NCI-H69 (cell line): ENCODE data around the gene ZNF28.
"Not testable (repeated sequence)": the region's sequence is repeated elsewhere in the genome, so short reads cannot be mapped to it uniquely, and the experiment has no call there.

ENCODE experiments used
- DNase-seq: peaks from one replicate; lab custom pipeline; 2025; lab: John Stamatoyannopoulos, UW

ZNF28 gene

DNA sequence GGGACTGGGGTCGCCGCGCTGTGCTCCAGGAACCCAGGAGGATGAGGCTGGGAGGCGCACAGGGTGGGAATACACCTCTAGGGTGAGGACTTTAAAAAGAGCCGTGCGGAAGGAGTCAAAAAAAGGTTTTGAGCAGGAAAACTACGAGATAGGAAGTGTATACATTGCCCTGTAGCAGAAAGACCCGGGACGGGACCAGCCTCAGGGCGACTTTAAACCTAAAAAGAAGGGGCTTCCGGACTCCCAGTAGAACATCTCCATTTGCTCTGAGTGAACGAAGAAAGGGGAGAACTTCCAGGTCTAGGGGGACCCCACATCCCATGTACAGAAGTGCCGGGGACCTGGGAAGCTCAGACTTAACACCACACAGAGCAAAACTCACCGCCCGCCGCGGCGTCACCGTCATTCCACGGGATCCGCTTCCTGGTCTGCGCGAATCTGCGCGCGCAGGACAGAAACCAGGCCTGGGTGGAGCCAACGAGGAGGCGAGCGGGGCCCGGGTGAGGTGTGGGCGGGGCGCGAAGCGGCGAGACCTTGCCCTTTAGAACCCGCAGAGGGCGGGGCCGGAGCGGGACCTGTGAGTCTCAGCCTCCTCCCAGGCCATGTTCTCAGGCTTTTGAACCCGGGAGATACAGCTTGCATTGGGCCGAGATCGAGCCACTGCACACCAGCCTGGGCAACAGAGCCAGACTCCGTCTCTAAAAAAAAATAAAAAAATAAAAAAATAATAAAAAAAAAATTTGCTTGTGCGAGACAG lies at the start of gene ZNF28:
Gene ZNF28 (minus strand): TSS at position 430 of the 757 bp plus-strand sequence. CDS start 3,675 bp downstream, outside the sequence.
- peak; percentile 80 for DNase-seq

DNA sequence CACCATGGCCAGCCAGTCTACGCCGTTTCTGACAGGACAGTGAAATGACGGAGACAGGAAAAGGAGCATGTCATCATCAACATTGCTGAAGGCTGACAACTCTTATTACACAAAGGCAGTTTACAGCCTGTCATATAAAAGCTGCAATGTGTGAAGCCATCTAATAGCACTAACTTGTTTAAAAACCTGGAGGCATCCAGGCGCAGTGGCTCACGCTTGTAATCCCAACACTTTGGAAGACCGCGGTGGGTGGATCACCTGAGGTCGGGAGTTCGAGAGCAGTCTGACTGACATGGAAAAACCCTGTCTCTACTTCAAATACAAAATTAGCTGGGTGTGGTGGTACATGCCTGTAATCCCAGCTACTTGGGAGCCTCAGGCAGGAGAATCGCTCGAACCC lies 46.6 kb upstream of the ZNF28 start:
- not testable (repeated sequence) for DNase-seq

DNA sequence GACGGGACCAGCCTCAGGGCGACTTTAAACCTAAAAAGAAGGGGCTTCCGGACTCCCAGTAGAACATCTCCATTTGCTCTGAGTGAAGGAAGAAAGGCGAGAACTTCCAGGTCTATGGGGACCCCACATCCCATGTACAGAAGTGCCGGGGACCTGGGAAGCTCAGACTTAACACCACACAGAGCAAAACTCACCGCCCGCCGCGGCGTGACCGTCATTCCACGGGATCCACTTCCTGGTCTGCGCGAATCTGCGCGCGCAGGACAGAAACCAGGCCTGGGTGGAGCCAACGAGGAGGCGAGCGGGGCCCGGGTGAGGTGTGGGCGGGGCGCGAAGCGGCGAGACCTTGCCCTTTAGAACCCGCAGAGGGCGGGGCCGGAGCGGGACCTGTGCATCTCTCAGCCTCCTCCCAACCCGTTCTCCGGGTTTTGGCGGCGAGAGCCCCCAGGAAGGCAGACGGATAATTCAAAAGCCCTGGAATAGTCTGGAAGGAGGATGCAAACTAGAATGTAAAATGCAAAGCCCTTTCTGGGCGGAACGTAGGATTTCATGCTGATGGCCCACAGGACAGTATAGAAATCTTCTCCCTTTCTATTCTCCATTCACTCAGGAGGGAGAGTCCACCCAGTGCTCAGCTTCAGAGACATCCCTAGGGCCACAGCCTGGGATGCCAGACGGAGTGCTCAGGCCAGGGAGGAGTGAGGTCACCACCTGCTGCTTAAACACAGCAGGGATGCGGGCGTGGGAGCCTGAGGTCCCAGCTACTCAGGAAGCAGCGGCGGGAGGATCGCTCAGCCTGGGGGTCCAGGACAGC lies 36.2 kb upstream of the ZNF28 start, which contains the start of gene ZNF468:
Gene ZNF468 (minus strand): TSS at position 242 of the 814 bp plus-strand sequence. CDS start 3,347 bp downstream, outside the sequence.
- peak; percentile 80 for DNase-seq

DNA sequence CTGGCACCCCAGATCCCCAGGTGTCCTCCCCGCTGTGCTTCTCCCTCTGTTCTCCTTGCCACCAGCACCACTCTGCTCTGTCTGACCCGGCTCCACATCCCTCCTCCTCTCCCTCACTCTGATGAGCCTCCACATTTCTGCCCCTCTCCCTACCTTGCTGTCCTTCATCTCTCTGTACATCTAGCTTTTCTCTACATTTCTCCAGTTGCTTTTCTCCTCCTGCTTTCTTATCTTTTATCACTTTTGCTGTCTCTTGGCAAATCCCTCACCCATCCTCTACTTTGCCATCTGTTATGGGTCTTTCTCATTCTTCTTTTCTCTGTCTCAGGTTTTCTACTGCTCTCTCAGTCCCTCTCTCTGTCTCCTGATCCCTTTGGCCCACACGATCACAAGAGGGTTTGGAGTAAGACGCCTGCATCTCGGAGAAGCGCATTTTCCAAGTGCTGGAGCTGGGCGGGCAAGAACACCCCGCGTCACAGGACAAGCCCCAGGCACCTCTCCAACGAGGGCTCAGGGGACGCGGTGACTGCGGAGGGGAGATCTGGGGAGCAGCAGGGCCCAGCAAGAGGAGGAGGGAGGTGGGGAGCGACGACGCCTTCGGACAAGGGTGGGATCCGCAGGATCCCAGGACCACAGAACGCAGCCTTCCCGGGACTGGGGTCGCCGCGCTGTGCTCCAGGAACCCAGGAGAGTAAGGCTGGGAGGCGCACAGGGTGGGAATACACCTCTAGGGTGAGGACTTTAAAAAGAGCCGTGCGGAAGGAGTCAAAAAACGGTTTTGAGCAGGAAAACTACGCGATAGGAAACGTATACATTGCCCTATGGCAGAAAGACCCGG lies 35.3 kb upstream of the ZNF28 start:
- peak; percentile 53 for DNase-seq

DNA sequence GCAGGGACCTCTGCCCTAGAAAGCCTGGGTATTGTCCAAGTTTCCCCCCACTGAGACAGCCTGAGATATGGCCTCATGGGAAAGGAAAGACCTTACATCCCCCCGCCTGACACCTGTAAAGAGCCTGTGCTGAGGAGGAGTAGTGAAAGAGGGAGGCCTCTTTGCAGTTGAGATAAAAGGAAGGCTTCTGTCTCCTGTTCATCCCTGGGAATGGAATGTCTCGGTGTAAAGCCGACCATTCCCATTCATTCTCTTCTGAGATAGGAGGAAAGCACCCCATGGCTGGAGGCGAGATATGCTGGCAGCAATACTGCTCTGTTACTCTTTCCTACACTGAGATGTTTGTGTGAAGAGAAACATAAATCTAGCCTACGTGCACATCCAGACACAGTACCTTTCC lies 25.9 kb upstream of the ZNF28 start:
- DNase-seq, result not testable (repeated sequence)

DNA sequence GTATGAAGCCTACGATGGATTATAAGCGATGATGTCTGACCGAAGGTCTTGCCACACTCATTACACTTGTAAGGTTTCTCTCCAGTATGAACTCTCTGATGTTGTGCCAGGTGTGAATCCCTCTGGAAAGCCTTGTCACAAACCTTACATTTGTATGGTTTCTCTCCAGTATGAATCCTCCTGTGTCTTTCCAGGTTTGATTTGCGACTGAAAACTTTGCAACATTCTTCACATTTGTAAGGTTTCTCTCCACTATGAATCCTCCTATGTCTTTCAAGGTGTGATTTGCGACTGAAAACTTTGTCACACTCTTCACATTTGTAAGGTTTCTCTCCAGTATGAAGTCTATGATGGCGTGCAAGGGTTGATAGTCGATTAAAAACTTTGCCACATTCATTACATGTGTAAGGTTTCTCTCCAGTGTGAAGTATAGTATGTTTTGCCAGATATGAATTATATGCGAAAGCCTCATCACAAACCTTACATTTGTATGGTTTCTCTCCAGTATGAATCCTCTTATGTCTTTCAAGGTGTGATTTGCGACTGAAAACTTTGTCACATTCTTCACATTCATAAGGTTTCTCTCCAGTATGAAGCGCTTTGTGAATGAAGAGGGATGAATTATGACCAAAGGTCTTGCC lies 19.5 kb upstream of the ZNF28 start:
- DNase-seq, result not testable (repeated sequence)

DNA sequence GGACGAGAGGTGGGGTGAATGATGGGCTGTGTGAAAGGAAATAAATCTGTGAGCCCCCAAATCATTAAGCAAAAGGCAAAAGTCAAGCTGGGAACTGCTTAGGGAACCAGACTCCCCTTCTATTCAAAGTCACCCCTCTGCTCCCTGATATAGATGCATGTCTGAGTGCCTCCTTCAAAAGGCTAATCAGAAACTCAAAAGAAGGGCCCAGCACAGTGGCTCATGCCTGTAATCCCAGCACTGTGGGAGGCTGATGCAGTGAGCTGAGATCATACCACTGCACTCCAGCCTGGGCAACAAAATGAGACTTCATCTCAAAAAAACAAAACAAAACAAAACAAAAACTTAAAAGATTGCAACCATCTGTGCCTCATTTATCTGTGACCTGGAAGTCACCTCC lies 12.9 kb upstream of the ZNF28 start:
- DNase-seq, result not testable (repeated sequence)

DNA sequence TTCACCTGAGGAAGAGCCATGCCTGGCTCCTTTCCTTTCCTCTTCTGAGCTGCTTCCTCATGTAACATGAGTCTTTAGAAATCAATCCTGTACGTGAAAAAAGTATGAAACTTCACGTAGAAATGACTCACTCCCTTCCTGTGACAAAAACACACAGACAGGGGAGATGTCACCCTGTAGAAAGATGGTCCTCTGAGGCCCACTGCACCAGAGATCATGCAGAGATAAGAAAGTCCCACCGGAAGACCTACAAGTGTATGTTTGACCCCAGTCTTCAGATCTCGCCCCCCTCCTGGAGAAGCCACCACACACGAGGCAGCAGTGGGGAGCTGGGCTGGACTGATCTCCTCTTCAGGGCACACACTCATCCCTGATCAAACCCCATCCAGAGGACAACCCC lies 12.1 kb upstream of the ZNF28 start:
- DNase-seq, result not testable (repeated sequence)

DNA sequence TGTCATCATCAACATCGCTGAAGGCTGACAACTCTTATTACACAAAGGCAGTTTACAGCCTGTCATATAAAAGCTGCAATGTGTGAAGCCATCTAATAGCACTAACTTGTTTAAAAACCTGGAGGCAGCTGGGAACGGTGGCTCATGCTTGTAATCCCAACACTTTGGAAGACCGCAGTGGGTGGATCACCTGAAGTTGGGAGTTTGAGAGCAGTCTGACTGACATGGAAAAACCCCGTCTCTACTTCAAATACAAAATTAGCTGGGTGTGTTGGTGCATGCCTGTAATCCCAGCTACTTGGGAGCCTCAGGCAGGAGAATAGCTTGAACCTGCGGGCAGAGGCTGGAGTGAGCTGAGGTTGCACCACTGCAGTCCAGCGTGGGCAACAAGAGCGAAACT lies 8.4 kb upstream of the ZNF28 start:
- DNase-seq, result not testable (repeated sequence)

DNA sequence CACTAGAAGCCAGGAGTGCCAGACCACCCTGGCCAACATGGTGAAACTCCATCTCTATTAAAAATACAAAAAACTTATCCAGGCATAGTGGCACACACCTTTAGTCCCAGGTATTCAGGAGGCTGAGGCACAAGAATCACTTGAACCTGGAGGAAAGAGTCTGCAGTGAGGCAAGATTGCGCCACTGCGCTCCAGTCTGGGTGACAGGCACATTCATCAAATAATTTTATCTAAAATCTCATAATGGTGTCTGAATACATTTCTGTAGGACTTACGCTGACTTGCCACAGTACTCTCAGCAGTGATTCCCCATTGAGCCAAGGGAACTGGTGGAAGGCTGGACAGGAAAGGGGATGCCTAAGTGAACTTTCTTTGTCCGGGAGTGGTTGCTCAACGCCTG lies 4.3 kb upstream of the ZNF28 start:
- DNase-seq, result no peak

DNA sequence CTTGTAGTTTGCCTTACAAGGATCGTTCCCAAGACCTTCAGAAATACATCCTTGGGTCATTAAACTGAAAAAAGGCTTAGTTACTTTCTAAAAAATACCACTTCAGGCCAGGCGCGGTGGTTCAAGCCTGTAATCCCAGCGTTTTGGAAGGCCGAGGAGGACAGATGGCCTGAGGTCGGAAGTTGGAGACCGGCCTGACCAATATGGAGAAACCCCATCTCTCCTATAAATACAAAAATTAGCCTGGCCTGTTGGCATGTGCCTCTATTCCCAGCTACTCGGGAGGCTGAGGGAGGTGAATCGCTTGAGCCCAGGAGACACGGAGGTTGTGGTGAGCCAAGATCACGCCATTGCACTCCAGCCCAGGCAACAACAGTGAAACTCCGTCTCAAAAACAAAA lies 2.2 kb upstream of the ZNF28 start:
- DNase-seq, result no peak

DNA sequence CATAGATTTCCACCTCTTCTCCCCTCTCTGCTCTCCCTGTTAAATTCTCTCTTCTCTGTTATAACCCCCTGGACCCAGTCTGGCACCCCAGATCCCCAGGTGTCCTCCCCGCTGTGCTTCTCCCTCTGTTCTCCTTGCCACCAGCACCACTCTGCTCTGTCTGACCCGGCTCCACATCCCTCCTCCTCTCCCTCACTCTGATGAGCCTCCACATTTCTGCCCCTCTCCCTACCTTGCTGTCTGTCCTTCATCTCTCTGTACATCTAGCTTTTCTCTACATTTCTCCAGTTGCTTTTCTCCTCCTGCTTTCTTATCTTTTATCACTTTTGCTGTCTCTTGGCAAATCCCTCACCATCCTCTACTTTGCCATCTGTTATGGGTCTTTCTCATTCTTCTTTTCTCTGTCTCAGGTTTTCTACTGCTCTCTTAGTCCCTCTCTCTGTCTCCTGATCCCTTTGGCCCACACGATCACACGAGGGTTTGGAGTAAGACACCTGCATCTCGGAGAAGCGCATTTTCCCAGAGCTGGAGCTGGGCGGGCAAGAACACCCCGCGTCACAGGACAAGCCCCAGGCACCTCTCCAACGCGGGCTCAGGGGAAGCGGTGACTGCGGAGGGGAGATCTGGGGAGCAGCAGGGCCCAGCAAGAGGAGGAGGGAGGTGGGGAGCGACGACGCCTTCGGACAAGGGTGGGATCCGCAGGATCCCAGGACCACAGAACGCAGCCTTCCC lies 795 bp downstream of the ZNF28 start:
- DNase-seq, result peak; percentile 48

DNA sequence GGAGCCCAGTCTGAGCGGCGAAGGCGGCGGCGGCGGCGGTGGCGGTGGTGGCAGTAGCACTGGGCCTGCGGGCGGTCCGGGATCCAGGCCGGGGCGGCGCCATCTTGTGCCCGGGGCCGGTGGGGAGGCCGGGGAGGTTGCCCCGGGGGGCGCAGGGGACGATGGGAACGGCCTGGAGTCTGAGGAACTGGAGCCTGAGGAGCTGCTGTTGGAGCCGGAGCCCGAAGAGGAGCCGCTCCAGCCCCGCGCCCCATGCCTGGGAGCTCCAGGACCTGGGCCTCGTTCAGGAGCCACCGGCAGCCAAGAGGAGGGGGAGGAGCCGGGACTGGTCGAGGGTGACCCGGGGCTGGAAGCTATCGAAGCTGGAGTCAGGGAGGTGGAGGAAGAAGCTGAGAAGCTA lies 11.6 kb downstream of the ZNF28 start:
- DNase-seq, result no peak

DNA sequence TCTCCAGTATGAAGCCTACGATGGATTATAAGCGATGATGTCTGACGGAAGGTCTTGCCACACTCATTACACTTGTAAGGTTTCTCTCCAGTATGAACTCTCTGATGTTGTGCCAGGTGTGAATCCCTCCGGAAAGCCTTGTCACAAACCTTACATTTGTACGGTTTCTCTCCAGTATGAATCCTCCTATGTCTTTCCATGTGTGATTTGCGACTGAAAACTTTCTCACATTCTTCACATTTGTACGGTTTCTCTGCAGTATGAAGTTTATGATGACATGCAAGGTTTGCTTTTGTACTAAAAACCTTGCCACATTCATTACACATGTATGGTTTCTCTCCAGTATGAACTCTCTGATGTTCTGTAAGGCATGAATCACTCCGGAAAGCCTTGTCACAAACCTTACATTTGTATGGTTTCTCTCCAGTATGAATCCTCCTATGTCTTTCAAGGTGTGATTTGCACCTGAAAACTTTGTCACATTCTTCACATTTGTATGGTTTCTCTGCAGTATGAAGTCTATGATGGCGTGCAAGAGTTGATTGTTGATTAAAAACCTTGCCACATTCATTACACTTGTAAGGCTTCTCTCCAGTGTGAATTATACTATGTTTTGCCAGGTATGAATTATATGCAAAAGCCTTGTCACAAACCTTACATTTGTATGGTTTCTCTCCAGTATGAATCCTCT lies 21.3 kb downstream of the ZNF28 start:
- not testable (repeated sequence) for DNase-seq

DNA sequence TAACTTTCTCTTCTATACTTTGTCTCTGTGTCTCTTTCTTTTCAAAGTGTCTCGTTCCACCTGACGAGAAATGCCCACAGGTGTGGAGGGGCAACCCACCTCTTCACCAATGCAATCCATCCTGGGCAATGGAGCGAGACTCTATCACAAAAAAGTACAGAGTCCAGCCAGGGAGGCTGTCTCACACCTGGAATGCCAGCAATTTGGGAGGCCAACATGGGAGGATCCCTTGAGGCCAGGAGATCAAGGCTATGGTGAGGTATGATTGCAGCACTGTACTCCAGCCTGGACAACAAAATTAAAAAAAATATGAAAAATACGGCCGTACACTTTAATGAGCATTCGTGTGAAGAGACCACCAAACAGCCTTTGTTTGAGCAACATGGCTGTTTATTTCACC lies 32.0 kb downstream of the ZNF28 start:
- DNase-seq, result no peak

DNA sequence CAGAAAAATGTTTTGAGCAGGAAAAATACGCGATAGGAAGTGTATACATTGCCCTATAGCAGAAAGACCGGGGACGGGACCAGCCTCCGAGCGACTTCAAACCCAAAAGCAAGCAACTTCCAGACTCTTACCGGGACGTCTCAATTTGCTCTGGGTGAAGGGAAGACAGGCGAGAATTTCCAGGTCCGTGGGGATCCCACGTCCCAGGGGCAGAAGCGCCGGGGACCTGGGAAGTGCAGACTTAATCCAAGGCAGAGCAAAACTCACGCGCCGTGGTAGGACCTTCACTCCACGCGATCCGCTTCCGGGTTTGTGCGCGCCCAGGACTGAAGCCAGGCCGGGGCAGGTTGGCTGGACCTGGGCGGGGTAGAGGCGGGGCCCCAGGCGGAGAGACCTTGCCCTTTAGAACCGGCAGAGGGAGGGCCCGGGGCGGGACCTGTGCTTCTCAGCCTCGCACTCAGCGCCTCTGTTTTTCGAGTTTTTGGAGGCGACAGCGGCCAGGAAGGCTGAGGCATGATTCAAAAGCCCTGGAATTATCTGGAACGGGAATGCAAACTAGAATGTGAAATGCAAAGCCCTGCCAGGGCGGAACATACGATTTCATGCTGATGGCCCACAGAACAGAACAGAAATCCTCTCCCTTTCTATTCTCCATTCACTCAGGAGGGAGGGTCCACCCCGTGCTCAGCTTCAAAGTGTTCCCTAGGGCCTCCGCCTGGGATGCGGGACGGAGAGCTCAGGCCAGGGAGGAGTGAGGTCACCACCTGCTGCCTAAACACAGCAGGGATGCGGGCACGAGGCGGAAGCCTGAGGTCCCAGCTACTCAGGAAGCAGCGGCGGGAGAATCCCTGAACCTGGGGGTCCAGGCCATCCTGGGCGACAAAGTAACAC lies 34.7 kb downstream of the ZNF28 start, which contains the start of gene ZNF600:
Gene ZNF600 (minus strand): TSS at position 328 of the 891 bp plus-strand sequence. CDS start 7,903 bp downstream, outside the sequence.
- DNase-seq, result peak; percentile 91

DNA sequence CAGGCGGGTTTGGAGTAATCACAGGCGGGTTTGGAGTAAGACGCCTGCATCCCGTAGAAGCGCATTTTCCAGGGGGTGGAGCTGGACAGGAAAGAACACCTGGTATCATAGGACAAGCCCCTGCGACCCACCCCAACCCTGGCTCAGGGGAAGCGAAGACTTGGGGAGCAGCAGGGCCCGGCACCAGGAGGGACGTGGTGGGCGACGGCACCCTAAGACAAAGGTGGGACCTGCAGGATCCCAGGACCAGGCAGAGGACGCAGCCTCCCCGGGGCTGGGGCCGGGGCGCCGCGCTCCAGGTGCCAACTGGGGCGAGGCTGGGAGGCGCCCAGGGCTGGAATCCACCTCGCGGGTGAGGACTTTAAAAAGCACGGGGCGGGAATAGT lies 35.4 kb downstream of the ZNF28 start:
- peak; percentile 50 for DNase-seq

DNA sequence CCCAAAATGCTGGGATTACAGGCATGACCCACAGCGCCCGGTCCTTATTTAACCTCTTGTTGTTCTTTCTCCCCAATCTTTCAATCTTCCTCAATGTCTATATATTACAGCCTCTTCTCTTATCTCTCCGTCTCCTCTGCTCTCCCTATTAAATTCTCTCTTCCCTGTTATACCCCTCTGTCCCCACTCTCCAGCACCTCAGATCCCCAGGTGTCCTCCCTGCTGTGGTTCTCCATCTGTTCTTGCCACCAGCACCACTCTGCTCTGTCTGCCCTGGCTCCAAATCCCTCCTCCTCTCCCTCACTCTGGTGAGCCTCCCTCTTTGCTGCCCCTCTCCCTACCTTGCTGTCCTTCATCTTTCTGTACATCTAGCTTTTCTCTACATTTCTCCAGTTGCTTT lies 35.9 kb downstream of the ZNF28 start:
- peak; percentile 28 for DNase-seq

DNA sequence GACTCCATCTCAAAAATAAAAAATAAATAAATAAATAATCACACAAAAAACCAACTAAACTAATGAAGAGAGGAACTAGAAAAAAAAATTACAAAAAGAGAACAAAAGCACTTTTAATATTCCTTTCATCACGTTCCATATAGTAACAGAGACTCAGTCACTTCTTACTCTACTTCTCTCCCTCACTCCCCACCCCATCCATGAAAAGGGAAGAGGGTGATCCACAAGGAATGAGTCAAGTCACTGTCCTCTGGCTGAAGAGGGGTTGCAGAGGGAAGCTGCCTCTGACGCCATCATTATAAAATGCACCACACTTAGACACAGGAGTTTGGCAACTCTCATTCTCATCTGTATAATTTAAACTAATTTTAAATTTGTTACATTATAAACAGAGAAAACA lies 38.6 kb downstream of the ZNF28 start:
- not testable (repeated sequence) for DNase-seq
